Stimulated activated CD4-positive, alpha-beta T cell treated with anti-CD3 and anti-CD28 coated beads, Interleukin-12 subunit alpha, Interleukin-12 subunit beta, amount 100 ng/mL, for 4 hours (primary cell): ENCODE measurements around the gene TAS2R39.
"Not testable (repeated sequence)": the region's sequence is repeated elsewhere in the genome, so short reads cannot be mapped to it uniquely, and the experiment has no call there.

Experiments used
- DNase-seq: peaks from one replicate; pipeline ENCODE4 v3.0.0-alpha.2; 2020

Gene TAS2R39

GRCh38 chr7:143183024-143183423 lies at the start of gene TAS2R39:
Gene TAS2R39, plus strand, starts transcription at chr7:143183419. Its CDS starts 0 bp downstream, at chr7:143183419.
- no peak for DNase-seq

GRCh38 chr7:143147070-143147469 lies 36.1 kb upstream of the TAS2R39 start:
- no peak for DNase-seq

- no peak for DNase-seq
Measured at GRCh38 chr7:143148050-143148449, 35.2 kb upstream of the TAS2R39 start.

GRCh38 chr7:143148651-143149050 lies 34.6 kb upstream of the TAS2R39 start:
- DNase-seq, result no peak

- not testable (repeated sequence) for DNase-seq
Measured at GRCh38 chr7:143150696-143151095, 32.5 kb upstream of the TAS2R39 start.

GRCh38 chr7:143158617-143159016 lies 24.6 kb upstream of the TAS2R39 start:
- DNase-seq, result not testable (repeated sequence)

- DNase-seq, result no peak
Measured at GRCh38 chr7:143171697-143172096, 11.5 kb upstream of the TAS2R39 start.

- DNase-seq, result no peak
Measured at GRCh38 chr7:143172354-143172753, 10.9 kb upstream of the TAS2R39 start.

GRCh38 chr7:143176128-143176527 lies 7.1 kb upstream of the TAS2R39 start:
- DNase-seq, result no peak

GRCh38 chr7:143177374-143178119 lies 5.7 kb upstream of the TAS2R39 start:
- DNase-seq, result no peak

- DNase-seq, result not testable (repeated sequence)
Measured at GRCh38 chr7:143180771-143181170, 2.4 kb upstream of the TAS2R39 start.

- DNase-seq, result no peak
Measured at GRCh38 chr7:143181349-143181748, 1.9 kb upstream of the TAS2R39 start.

GRCh38 chr7:143185551-143185950 lies 2.3 kb downstream of the TAS2R39 start:
- no peak for DNase-seq

- DNase-seq, result no peak
Measured at GRCh38 chr7:143188994-143189393, 5.8 kb downstream of the TAS2R39 start.

- no peak for DNase-seq
Measured at GRCh38 chr7:143193880-143194279, 10.7 kb downstream of the TAS2R39 start.

- no peak for DNase-seq
Measured at GRCh38 chr7:143199040-143199439, 15.8 kb downstream of the TAS2R39 start.

GRCh38 chr7:143202161-143202560 lies 18.9 kb downstream of the TAS2R39 start:
- no peak for DNase-seq

GRCh38 chr7:143203386-143203785 lies 20.2 kb downstream of the TAS2R39 start:
- DNase-seq, result no peak

GRCh38 chr7:143205560-143206293 lies 22.5 kb downstream of the TAS2R39 start:
- DNase-seq, result no peak

- DNase-seq, result no peak
Measured at GRCh38 chr7:143210541-143210940, 27.3 kb downstream of the TAS2R39 start.

GRCh38 chr7:143213478-143213877 lies 30.3 kb downstream of the TAS2R39 start:
- not testable (repeated sequence) for DNase-seq

GRCh38 chr7:143214789-143215679 lies 31.8 kb downstream of the TAS2R39 start:
- peak; percentile 36 for DNase-seq

GRCh38 chr7:143216151-143216550 lies 32.9 kb downstream of the TAS2R39 start:
- no peak for DNase-seq
